NCI-H2107 treated with DMSO at 0.1 percent for 48 hours (cell line): Measurements from ENCODE around the gene SCMH1.

Source experiments
- DNase-seq: peaks from one replicate; lab custom pipeline; 2025; ENCODE audit not compliant: unreplicated experiment; lab: John Stamatoyannopoulos, UW

The SCMH1 gene

GRCh38 chr1:41101950-41102607 is 140.0 kb downstream of the SCMH1 start:
- DNase-seq, result no peak

GRCh38 chr1:41101076-41101475 is 141.0 kb downstream of the SCMH1 start:
- no peak for DNase-seq

GRCh38 chr1:41100170-41100569 is 141.9 kb downstream of the SCMH1 start:
- no peak for DNase-seq

- no peak for DNase-seq
Measured at GRCh38 chr1:41098730-41099460, 143.2 kb downstream of the SCMH1 start.

- DNase-seq, result no peak
Measured at GRCh38 chr1:41097105-41097504, 145.0 kb downstream of the SCMH1 start.

GRCh38 chr1:41093826-41094225 is 148.3 kb downstream of the SCMH1 start:
- no peak for DNase-seq

- DNase-seq, result no peak
Measured at GRCh38 chr1:41086921-41087320, 155.2 kb downstream of the SCMH1 start.

GRCh38 chr1:41078616-41079015 is 163.5 kb downstream of the SCMH1 start:
- no peak for DNase-seq

GRCh38 chr1:41078193-41078592 is 163.9 kb downstream of the SCMH1 start:
- DNase-seq, result no peak

- no peak for DNase-seq
Measured at GRCh38 chr1:41073971-41074370, 168.1 kb downstream of the SCMH1 start.

GRCh38 chr1:41072051-41072450 is 170.1 kb downstream of the SCMH1 start:
- DNase-seq, result no peak

GRCh38 chr1:41056907-41057306 is 185.2 kb downstream of the SCMH1 start:
- DNase-seq, result no peak

GRCh38 chr1:41053316-41053715 is 188.8 kb downstream of the SCMH1 start:
- DNase-seq, result no peak

- no peak for DNase-seq
Measured at GRCh38 chr1:41051022-41051421, 191.1 kb downstream of the SCMH1 start.

GRCh38 chr1:41048540-41048939 is 193.6 kb downstream of the SCMH1 start:
- DNase-seq, result no peak

- DNase-seq, result no peak
Measured at GRCh38 chr1:41046347-41046775, 195.7 kb downstream of the SCMH1 start.

GRCh38 chr1:41045740-41046139 is 196.4 kb downstream of the SCMH1 start:
- no peak for DNase-seq

GRCh38 chr1:41044187-41044586 is 197.9 kb downstream of the SCMH1 start:
- DNase-seq, result no peak

- DNase-seq, result no peak
Measured at GRCh38 chr1:41041614-41042270, 200.4 kb downstream of the SCMH1 start.

- DNase-seq, result no peak
Measured at GRCh38 chr1:41038110-41038509, 204.0 kb downstream of the SCMH1 start.

GRCh38 chr1:41037116-41037903 is 204.8 kb downstream of the SCMH1 start:
- no peak for DNase-seq
